ENCODE data around the gene SLC19A2. TPM values are rescaled to one million over a fixed set of nuclear protein-coding genes. Genes with fewer than 3 reads are reported as not detected.

SLC19A2 gene
- total and polyA plus RNA-seq, 2 donors (not counting 1 experiment from before 2014, with no cell fraction given): 5.2 to 8.9 TPM

DNA sequence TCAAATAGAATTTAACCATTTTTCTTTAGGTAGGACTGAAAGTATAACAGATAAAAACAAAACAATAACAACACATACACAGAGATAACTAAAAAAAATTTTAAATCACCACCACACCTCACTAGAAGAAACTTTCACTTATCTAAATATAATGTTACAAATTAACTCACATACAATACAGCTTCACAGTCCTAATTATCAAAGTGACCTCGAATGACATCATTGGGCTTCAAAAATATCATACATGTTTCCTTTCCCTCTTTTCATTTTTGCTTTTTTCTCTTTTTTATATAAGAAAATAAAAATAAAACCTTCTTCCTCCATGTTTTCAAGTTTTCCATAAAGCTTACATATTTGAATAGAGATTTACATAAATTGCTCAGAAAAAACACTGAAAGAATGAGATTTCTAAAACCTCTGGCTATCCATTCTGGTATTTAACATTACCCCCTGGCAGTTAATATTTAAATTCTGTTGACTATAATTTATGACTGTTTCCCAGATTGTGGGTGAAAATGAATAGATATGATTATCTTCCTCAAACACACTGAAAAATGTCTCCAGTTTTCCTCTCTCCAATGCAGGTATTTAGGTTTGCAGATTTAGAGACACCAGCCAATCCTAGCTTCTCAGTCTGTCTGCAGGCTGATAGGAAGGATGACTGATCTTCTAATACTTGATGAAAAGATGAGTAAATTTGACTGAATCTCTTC, 40.5 kb upstream of the SLC19A2 start:
- H3K27me3 ChIP-seq (ENCODE audit: control insufficient read depth, insufficient read depth, low read length): no peaks in the 10 kb centered on the region
- no peak overlapping the region for H3K4me3 ChIP-seq (replicated peaks in 1 of 4; ENCODE audit: control extremely low read depth in 1 of 4, insufficient read depth in 1 of 4, low read depth in 3 of 4, low read length in 4 of 4)
- no peaks in the 10 kb centered on the region for H3K4me1 ChIP-seq (ENCODE audit: control insufficient read depth, extremely low read depth, insufficient read depth, low read length)
- no peaks in the 10 kb centered on the region for H3K9me3 ChIP-seq (ENCODE audit: control insufficient read depth, insufficient read depth, low read depth, low read length)
- H3K36me3 ChIP-seq (ENCODE audit: control insufficient read depth, insufficient read depth, low read length): no peaks in the 10 kb centered on the region
- H3K79me2 ChIP-seq (ENCODE audit: control insufficient read depth, insufficient read depth, low read length): no peaks in the 10 kb centered on the region
- no peaks in the 10 kb centered on the region for H4K20me1 ChIP-seq (ENCODE audit: control insufficient read depth, extremely low read depth, insufficient read depth, low read length)
- no peak overlapping the region for H3K9ac ChIP-seq (ENCODE audit: insufficient read depth, low read length)
- no peak for DNase-seq (ENCODE audit: low read depth in 2 of 2)
- no peak overlapping the region for H3K4me2 ChIP-seq (ENCODE audit: extremely low read depth, insufficient read depth, low read length)
- no peak overlapping the region for H2AFZ ChIP-seq (ENCODE audit: low read length)
- H3K27ac ChIP-seq (ENCODE audit: insufficient read depth, low read length): no peak overlapping the region
- no peak for TF ChIP-seq EZH2 (IDR thresholded peaks at IDR 0.05; ENCODE audit: low read length, missing control alignments)
- TF ChIP-seq, protein P1, sequence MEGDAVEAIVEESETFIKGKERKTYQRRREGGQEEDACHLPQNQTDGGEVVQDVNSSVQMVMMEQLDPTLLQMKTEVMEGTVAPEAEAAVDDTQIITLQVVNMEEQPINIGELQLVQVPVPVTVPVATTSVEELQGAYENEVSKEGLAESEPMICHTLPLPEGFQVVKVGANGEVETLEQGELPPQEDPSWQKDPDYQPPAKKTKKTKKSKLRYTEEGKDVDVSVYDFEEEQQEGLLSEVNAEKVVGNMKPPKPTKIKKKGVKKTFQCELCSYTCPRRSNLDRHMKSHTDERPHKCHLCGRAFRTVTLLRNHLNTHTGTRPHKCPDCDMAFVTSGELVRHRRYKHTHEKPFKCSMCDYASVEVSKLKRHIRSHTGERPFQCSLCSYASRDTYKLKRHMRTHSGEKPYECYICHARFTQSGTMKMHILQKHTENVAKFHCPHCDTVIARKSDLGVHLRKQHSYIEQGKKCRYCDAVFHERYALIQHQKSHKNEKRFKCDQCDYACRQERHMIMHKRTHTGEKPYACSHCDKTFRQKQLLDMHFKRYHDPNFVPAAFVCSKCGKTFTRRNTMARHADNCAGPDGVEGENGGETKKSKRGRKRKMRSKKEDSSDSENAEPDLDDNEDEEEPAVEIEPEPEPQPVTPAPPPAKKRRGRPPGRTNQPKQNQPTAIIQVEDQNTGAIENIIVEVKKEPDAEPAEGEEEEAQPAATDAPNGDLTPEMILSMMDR (conservative IDR thresholded peaks at IDR 0.05 in 1 of 2, IDR thresholded peaks at IDR 0.05 in 1 of 2; ENCODE audit: low read depth in 1 of 2, low read length in 2 of 2): no peak

DNA sequence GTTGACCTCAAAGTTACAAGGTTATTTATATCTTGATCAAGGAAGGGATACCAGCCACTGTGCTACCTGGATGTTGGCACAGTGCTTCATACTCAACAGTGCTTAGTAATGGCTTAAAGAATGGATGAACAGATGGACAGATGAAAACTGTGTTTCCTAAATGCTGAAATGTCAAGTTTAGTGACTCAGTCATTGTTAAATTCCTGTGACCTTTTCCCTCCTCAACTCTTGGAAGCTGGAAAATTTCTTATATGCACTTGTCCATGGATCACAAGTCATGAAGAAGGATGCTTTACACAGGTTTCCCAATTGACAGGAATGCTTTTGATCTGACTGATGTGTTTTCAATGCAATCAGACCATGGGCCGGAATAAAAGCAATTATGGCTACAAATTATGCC, 39.6 kb upstream of the SLC19A2 start:
- H4K20me1 ChIP-seq (ENCODE audit: control insufficient read depth, extremely low read depth, insufficient read depth, low read length): no peaks in the 10 kb centered on the region
- H3K27me3 ChIP-seq (ENCODE audit: control insufficient read depth, insufficient read depth, low read length): no peaks in the 10 kb centered on the region
- no peak overlapping the region for H3K27ac ChIP-seq (ENCODE audit: insufficient read depth, low read length)
- TF ChIP-seq, protein P1 (conservative IDR thresholded peaks at IDR 0.05 in 1 of 2, IDR thresholded peaks at IDR 0.05 in 1 of 2; ENCODE audit: low read depth in 1 of 2, low read length in 2 of 2): no peak
- TF ChIP-seq EZH2 (IDR thresholded peaks at IDR 0.05; ENCODE audit: low read length, missing control alignments): no peak
- H3K9me3 ChIP-seq (ENCODE audit: control insufficient read depth, insufficient read depth, low read depth, low read length): no peaks in the 10 kb centered on the region
- DNase-seq (ENCODE audit: low read depth in 2 of 2): no peak
- H3K79me2 ChIP-seq (ENCODE audit: control insufficient read depth, insufficient read depth, low read length): no peaks in the 10 kb centered on the region
- no peak overlapping the region for H3K4me2 ChIP-seq (ENCODE audit: extremely low read depth, insufficient read depth, low read length)
- no peak overlapping the region for H3K4me3 ChIP-seq (replicated peaks in 1 of 4; ENCODE audit: control extremely low read depth in 1 of 4, insufficient read depth in 1 of 4, low read depth in 3 of 4, low read length in 4 of 4)
- H3K9ac ChIP-seq (ENCODE audit: insufficient read depth, low read length): no peak overlapping the region
- H2AFZ ChIP-seq (ENCODE audit: low read length): no peak overlapping the region
- no peaks in the 10 kb centered on the region for H3K4me1 ChIP-seq (ENCODE audit: control insufficient read depth, extremely low read depth, insufficient read depth, low read length)
- H3K36me3 ChIP-seq (ENCODE audit: control insufficient read depth, insufficient read depth, low read length): no peaks in the 10 kb centered on the region

DNA sequence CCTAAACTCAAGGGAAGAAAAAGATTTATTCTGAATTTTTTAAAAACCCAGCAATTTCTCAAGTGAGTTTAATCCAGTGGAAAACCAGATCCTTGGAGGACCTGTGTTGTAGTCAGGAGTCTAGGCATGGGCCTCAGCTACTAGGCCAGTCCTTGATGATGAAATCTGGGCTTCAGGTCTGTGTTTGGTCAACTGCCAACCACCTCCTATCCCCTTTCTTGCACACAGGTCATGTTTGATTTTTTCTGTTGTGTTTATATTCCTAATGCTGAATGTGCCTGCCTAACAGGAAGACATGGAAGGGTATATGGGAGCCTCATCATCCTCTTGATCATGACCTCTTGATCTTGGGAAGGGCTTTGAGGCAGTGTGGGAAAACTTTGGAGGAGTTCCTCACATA, 38.2 kb upstream of the SLC19A2 start:
- H3K79me2 ChIP-seq (ENCODE audit: control insufficient read depth, insufficient read depth, low read length): no peaks in the 10 kb centered on the region
- no peaks in the 10 kb centered on the region for H4K20me1 ChIP-seq (ENCODE audit: control insufficient read depth, extremely low read depth, insufficient read depth, low read length)
- H3K36me3 ChIP-seq (ENCODE audit: control insufficient read depth, insufficient read depth, low read length): no peaks in the 10 kb centered on the region
- no peak overlapping the region for H3K4me2 ChIP-seq (ENCODE audit: extremely low read depth, insufficient read depth, low read length)
- H3K9ac ChIP-seq (ENCODE audit: insufficient read depth, low read length): no peak overlapping the region
- H3K27me3 ChIP-seq (ENCODE audit: control insufficient read depth, insufficient read depth, low read length): no peaks in the 10 kb centered on the region
- TF ChIP-seq, protein P1 (conservative IDR thresholded peaks at IDR 0.05 in 1 of 2, IDR thresholded peaks at IDR 0.05 in 1 of 2; ENCODE audit: low read depth in 1 of 2, low read length in 2 of 2): no peak
- TF ChIP-seq EZH2 (IDR thresholded peaks at IDR 0.05; ENCODE audit: low read length, missing control alignments): no peak
- no peak overlapping the region for H3K27ac ChIP-seq (ENCODE audit: insufficient read depth, low read length)
- no peak overlapping the region for H2AFZ ChIP-seq (ENCODE audit: low read length)
- H3K4me3 ChIP-seq (replicated peaks in 1 of 4; ENCODE audit: control extremely low read depth in 1 of 4, insufficient read depth in 1 of 4, low read depth in 3 of 4, low read length in 4 of 4): no peak overlapping the region
- H3K9me3 ChIP-seq (ENCODE audit: control insufficient read depth, insufficient read depth, low read depth, low read length): no peaks in the 10 kb centered on the region
- H3K4me1 ChIP-seq (ENCODE audit: control insufficient read depth, extremely low read depth, insufficient read depth, low read length): no peaks in the 10 kb centered on the region
- DNase-seq (ENCODE audit: low read depth in 2 of 2): no peak
